HG03025 (cell line): ENCODE data around the gene LARGE2.
A peak's percentile ranks its signal among the peaks of the same experiment; 100 is the strongest.

ENCODE experiments used
- ATAC-seq: cut with Tn5 transposase; IDR thresholded peaks from one replicate; pipeline ENCODE4 v1.9.1; 2021; ENCODE audit warnings: mild to moderate bottlenecking, moderate library complexity; ENCODE audit not compliant: unreplicated experiment, low FRiP score

The LARGE2 gene

DNA sequence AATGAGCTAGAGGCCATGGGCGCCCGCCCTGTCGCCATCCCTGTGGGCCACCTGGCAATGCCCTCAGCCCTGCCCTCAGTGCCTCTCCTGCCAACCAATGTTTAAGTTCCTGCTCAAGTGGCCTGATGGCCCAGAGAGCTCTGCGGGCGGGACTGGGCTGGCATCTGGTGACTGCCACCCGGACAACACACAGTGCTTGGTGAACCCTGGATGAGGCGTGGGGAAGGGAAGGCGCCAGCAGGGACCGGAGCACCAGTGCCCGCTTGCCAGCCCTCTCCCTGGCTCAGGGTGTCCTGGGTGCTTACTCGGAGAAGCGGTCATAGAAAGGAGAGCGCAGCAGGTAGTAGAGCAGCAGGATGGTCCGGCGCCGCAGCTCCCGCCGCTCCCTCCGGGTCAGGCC, 8.9 kb upstream of the LARGE2 start:
- ATAC-seq = no peak

DNA sequence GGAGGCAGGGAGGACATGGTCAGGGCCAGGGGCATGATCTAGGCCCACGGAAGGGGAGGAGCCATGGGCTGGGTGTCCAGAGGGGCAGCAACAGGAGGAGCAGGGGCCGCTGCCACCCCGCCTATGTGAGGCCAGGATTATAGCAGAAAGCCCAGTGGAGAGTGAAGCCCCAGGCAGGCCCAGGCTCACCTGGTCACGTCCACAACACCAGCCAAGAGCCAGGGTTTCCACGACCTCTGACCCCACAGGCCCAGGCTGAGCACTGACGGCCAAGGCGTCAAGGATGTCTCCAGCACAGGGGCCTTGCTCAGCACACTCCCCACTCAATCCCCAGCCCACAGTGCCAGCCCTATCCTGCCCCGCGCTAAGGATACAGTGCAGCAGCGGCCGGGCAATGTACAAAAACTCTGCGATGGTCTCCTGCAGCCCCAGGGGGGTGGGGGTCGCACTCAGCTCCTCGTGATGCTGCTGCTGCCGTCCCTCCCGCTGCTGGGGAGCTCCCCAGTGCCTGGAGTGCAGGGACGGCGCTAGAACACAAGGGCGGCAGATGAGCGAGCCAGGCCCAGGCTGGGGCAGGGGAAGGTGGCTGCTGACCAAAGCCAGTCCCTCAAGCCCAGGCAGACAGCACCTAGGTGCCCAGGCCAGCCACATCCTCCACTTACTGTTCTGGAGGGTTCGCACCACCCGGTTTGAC, 8.4 kb upstream of the LARGE2 start:
- ATAC-seq = no peak

DNA sequence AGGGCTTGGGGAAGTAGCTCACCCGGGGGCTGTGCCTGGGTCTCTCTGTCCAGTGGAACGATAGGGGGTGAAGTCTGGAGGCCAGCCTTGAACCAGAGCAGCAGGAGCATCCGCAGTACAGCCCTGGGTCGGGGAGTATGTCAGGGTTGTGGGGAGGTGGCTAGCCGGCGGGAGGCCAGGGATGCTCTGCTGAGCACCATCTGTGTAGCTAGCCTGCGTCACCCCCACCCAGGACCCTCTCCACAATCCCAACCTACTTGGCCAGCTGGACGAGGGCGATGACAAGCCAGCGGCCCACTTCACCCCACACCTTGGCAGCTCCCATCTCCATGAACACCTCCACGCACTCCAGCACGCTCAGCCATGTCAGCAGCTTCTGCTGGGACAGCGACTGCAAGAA, 7.0 kb upstream of the LARGE2 start:
- ATAC-seq = no peak

DNA sequence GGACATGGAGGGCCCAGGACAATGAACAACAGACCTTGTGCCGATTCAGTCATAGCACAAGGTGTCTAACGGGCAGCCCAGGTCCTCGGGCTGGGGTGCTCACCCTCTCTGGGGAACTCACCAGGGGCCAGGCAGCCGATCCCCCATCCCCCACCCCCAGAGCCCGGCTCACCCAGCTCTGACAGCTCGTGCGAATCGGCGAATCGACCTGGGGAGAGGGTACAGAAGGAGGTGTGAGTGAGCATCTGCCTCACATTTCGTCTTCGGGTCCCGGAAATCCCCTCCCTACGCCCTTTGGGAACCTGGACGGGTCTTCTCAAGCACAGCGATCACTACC, 5.2 kb upstream of the LARGE2 start:
- no peak for ATAC-seq

DNA sequence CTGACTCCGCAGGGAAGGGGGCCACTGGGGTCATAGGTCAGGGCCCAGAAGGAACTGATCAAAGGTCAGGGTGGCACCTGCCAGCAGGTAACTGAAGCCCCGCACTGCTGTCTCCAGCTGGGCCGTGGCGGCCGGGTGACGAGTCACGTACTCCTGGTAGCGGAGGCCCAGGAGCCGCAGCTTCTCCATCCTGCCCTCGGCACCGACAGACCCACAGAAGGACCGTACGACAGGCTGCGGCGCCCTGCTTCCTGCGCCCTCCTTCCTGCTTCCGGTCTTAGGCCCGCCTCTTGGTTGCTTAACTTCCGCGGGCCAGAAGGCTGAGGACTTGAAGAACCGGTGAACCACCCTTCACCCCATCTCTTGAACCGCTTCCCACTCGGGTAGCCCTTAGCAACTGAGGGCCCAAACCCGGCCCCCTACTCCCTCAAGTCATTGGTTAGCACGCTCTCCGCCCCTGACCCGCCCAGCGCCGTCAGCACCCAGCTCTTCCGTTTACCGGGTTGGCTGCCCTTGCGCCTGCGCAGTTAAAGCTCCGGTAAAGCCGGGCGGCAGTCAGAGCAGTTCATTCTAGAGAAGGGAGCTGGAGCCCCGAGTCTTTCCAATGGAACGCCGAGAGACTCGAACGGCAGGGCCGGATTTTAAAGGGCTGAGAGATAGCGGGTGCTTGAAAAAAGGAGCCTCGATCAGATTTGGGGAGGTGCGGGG, 4.7 kb upstream of the LARGE2 start, which contains the start of gene PEX16:
TSS of gene PEX16 (minus strand) at position 255 of the 708 bp plus-strand sequence. CDS start at position 189, 66 bp downstream.
- peak; percentile 76 for ATAC-seq

DNA sequence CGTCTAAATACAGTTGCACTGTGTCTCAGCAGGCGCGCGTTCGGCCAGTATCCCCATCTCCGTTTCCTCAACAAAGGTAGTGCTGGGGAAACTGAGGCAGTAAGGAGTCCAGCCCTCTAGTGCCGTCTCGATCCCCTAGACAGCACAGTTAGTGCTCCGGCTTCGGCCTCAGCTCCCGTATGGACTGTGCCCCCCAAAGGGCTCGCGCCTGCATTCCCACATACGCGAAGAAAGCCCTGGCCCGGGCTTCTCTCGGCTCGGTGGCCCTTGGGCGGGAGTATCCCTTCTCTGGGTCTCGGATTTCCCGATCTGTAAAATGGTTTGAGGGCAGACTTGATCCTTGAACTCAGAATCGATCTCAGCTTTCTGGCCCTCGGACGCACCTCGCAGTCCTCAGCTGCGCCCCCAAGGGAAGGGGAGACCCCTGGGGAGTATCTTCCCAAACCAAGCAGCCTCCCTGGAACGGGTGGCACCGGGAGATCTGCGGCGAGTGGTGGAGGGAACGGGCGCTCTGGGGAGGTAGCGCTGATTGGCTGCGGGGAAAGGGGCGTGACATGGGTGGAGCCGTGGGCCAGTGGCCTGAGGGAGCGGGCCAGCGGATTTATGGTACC, 4.0 kb upstream of the LARGE2 start:
- ATAC-seq = peak; percentile 6

DNA sequence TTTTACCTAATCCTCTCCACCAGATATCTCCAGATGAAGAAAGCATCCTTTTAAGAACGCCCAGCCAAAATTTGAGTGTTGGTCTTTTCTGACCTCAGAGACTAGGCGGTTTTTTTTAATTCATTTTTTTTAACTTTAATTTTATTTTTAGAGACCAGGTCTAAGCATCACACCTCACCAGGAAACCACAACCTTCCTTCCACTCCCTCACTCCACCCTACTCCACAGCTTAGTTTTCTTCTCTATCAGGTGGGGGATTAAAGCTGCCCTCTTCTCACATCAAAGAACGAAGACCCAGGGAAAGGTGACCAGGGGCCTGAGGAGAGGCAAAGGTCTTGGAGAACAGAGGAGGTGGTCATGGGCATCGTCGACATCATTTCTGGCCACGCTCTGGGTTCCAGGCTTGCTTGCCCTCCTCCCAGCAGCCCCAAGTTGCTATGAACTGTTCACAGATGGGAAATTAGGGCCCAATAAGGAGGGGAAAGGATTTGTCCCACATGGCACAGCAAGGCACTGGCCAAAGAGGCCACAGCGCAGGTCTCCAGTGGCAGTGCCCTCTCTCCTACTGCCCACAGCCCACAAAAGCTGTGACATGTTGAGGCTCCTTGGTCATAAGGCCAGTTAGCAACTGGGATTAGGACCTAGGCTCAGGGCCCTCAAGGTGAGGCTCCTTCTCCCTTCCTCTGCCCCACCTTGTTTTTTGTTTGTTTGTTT, 3.3 kb upstream of the LARGE2 start:
- ATAC-seq = no peak

DNA sequence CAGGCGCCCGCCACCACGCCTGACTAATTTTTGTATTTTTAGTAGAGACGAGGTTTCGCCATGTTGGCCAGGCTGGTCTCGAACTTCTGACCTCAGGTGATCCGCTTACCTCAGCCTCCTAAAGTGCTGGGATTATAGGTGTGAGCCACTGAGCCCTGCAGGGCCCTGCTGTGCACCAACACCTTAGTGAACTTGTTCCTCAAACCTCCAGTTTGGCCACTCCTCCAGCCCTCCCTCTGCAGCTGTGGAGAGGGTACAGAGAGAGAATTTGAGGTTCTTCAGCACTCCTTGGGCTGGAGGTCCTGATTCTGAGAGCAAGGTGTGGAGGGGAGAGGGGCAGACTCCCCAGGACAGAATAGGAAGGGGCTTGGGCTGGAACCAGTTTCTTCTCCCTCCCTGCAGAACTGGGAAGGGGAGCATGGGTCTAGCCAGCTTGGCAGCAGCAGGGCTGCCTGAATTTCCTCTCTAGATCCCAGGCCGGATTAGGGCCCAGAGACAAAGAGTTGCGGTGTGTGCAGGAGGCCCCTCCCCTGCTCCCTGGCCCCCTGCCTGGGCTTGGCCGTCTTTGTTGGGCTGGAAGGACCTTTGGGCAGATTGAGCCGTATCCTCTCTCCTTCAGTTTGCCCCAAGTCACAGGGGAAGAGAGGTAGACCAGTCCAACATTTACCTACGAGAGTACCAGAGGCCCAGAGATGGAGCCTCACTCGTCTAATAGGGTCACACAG, 2.5 kb upstream of the LARGE2 start:
- ATAC-seq = no peak

DNA sequence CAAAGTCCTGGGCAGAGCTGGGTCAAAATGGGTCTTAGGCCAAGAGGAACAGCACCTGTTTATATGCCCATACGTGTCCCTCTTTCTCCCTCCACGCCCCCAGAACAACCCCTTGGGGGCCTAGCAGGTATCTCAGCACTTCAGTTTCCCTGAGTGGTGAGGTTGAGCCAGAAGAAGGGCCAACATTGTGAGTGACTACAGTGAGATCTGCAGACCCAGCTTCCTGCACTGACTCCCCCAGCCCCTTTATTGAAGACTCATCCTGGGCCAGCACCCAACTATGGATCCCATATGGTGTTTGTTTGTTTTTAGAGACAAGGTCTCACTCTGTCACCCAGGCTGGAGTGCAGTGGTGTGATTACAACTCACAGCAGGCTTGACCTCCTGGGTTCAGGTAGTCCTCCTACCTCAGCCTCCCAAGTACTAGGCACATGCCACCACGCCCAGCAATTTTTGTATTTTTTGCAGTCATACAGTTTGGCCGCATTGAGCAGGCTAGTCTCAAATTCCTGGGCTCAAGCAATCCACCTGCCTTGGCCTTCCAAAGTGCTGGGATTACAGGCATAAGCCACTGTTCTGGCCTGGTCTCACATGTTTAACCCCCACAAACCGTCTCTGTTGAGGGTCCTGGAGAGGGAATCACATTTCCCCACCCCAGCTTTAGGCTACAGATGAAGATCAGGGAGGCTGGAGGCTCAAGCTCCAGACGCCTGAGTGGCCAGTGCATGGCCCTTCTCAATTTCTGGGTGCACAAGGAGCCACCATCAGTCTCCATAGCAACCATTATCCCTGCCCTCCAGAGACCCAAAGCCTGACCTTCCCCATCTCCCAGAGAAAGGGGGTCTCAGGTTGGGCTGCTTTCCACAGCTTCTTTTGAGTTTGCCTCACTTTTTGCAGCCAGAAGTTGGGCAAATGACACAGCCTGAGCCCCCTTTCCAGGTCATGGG, 1.7 kb upstream of the LARGE2 start:
- no peak for ATAC-seq

DNA sequence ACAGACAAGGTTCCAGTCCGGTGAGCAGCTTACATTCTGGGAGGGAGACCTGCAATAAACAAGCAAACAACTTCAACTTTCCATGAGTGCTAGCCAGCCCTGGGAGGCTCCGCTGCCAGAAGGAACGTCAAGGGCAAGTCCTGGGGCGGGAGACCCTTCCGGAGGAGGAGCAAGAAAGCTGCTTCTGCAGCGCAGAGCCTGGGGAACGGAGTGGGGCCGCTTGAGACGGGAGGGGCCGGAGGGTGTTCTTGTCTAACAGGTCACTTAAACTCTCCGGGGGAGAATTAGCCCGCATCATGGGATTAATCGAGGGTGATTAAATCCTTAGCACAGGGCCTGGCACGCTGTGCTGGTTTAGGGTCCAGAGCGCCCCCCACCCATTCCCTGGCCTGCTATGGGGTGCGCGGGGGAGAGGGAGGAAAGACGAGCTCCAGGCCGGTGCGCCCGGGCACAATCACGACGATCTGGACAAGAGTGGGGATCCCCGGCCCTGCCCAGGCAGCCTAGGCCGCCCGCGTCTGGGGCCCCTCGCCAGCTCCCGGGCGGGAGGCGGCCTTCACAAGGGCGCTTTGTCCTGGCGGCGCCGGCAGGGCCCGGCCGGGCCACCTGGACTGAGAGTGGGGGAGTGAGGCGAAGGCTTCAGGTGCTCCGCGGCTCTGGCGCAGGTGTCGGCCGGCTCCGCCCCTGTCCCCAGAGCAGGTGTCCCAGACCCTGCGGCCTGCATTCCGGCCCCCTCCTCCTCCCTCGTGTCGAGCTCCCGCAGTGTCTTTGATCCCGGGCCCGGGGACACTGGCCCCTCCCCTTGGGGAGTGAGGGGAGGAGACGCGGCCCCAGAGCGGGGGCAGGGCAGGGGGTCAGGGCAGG, 663 bp upstream of the LARGE2 start:
- ATAC-seq = no peak

DNA sequence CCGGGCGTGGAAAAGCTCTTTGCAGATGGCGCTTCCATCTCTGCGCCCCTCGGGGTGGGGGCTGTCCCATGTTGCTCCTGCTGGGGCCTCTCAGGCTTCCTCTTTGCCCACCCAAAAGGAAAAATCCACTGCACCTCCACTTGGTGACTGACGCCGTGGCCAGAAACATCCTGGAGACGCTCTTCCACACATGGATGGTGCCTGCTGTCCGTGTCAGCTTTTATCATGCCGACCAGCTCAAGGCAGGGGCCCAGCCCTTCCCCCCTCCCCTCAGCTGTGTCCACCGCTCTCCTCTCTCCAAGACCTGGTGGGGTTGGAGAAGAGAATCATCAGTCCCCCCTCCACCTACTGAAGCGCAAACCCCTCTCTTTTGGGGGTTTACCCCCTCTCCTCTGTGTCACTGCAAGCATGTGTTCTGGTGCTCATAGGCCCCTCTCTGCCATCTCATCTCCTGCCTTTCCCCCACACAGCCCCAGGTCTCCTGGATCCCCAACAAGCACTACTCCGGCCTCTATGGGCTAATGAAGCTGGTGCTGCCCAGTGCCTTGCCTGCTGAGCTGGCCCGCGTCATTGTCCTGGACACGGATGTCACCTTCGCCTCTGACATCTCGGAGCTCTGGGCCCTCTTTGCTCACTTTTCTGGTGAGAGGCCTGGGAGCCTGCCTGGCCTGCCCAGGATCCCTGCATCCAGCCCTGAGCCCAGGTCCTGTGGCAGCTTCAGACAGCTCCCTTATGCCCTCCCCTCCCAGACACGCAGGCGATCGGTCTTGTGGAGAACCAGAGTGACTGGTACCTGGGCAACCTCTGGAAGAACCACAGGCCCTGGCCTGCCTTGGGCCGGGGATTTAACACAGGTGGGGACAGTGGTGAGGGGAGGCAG, 1.8 kb downstream of the LARGE2 start:
- no peak for ATAC-seq

DNA sequence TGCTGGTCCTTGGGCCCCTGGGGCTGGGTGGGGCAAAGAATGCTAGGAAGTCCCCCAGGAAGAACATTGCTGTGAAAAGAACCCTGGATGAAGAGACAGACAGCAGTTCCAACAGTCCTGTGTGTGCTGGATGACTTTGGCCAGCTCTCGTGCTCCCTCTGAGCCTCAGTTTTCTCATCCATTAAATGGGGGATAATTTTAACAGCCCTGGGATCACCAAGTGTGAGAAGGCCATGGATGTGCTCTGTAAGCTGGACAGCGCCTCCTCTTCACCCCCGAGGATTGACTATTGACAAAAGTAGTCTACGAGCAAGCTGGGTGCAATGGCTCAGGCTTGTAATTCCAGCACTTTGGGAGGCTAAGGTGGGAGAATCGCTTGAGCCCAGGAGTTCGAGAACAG, 2.5 kb downstream of the LARGE2 start:
- no peak for ATAC-seq

DNA sequence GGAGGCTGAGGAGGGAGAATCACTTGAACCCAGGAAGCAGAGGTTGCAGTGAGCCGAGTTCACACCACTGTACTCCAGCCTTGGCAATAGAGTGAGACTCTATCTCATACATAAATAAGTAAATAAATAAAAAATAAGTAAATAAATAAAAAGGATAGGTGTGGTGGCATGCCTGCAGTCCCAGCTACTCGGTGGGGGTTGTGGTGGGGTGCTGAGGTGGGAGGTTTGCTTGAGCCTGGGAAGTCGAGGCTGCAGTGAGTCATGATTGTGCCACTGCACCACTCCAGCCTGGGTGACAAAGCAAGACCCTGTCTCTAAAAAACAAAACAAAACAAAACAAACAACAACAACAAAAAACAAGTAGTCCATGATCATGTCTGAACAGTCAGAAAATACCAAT, 3.1 kb downstream of the LARGE2 start:
- no peak for ATAC-seq

DNA sequence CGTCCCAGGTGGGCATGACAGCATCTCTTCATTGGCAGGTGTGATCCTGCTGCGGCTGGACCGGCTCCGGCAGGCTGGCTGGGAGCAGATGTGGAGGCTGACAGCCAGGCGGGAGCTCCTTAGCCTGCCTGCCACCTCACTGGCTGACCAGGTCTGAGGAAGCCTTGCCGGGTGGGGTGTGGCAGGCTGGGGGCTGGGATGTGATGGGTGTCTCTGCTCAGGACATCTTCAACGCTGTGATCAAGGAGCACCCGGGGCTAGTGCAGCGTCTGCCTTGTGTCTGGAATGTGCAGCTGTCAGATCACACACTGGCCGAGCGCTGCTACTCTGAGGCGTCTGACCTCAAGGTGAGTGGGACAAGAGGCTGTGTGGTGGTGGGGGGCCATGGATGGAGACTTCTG, 3.5 kb downstream of the LARGE2 start:
- no peak for ATAC-seq

DNA sequence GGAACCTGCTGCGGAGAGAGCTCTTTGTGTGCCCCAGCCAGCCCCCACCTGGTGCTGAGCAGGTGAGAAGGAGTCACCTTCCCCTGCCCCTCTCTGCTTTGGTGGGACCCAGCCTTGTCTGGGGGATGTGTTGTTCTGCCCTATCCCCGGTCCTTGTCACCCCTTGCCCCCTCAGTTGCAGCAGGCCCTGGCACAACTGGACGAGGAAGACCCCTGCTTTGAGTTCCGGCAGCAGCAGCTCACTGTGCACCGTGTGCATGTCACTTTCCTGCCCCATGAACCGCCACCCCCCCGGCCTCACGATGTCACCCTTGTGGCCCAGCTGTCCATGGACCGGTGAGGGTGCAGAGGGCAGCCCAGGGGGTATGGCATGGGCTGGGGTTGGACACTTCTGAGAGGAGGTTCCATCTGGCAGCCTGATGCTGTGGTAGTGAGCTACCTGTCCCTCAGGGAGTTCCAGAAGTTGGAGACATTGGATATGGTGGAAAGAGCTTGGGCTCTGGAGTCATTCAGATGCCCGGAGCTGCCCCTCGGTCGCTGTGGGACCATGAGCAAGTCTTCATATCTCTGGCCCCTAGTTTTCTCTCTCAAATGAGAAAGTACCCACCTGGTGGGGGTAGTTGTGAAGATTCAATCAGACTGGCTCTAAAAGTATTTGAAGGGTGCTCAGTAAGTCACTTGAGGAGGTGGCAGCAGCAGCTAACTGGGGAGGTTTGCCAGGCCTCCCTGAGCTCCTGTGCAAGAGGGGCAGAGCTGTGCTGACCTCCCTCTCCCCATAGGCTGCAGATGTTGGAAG, 4.3 kb downstream of the LARGE2 start:
- no peak for ATAC-seq

DNA sequence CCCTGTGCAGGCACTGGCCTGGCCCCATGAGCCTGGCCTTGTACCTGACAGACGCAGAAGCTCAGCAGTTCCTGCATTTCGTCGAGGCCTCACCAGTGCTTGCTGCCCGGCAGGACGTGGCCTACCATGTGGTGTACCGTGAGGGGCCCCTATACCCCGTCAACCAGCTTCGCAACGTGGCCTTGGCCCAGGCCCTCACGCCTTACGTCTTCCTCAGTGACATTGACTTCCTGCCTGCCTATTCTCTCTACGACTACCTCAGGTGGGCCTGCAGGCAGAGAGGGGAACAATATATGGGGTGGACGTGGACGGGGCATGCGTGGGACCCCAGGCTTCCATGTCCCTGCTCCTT, 4.9 kb downstream of the LARGE2 start:
- ATAC-seq = no peak
